GM21619 (cell line): Measurements from ENCODE around the gene ATP5F1E.
"Not testable (repeated sequence)": the region's sequence is repeated elsewhere in the genome, so short reads cannot be mapped to it uniquely, and the experiment has no call there.

Source experiments
- ATAC-seq: cut with Tn5 transposase; IDR thresholded peaks from one replicate; pipeline ENCODE4 v1.9.1; 2021; ENCODE audit not compliant: unreplicated experiment

ATP5F1E gene

GRCh38 chr20:59043698-59044097, 11.6 kb upstream of the ATP5F1E start:
- no peak for ATAC-seq

GRCh38 chr20:59042796-59043631, 10.9 kb upstream of the ATP5F1E start:
- ATAC-seq: peak; percentile 87

GRCh38 chr20:59042151-59042795, 10.1 kb upstream of the ATP5F1E start, which contains the start of gene PRELID3B:
Gene PRELID3B (minus strand): TSS chr20:59042786. CDS start chr20:59042730, 56 bp downstream.
- peak; percentile 35 for ATAC-seq

- not testable (repeated sequence) for ATAC-seq
These were observed 9.4 kb upstream of the ATP5F1E start for GRCh38 chr20:59041487-59041886.

- ATAC-seq: no peak
These were observed 8.5 kb upstream of the ATP5F1E start for GRCh38 chr20:59040667-59041066.

- ATAC-seq: no peak
These were observed 7.1 kb upstream of the ATP5F1E start for GRCh38 chr20:59039233-59039632.

GRCh38 chr20:59037386-59037785, 5.3 kb upstream of the ATP5F1E start:
- ATAC-seq: no peak

- ATAC-seq: no peak
These were observed 3.2 kb upstream of the ATP5F1E start for GRCh38 chr20:59035381-59035780.

GRCh38 chr20:59033616-59034165, 1.6 kb upstream of the ATP5F1E start:
- no peak for ATAC-seq

- ATAC-seq: no peak
These were observed 958 bp upstream of the ATP5F1E start for GRCh38 chr20:59033093-59033492.

GRCh38 chr20:59032713-59033059, 551 bp upstream of the ATP5F1E start:
- peak; percentile 25 for ATAC-seq

GRCh38 chr20:59031564-59032022, 542 bp downstream of the ATP5F1E start:
- no peak for ATAC-seq

GRCh38 chr20:59030911-59031563, 1.1 kb downstream of the ATP5F1E start:
- no peak for ATAC-seq

GRCh38 chr20:59028812-59029211, 3.3 kb downstream of the ATP5F1E start:
- no peak for ATAC-seq

GRCh38 chr20:59027741-59028320, 4.3 kb downstream of the ATP5F1E start:
- no peak for ATAC-seq

- ATAC-seq: no peak
These were observed 5.0 kb downstream of the ATP5F1E start for GRCh38 chr20:59026904-59027740.

GRCh38 chr20:59025511-59025910, 6.6 kb downstream of the ATP5F1E start:
- ATAC-seq: no peak

GRCh38 chr20:59025086-59025485, 7.0 kb downstream of the ATP5F1E start:
- no peak for ATAC-seq

- no peak for ATAC-seq
These were observed 8.0 kb downstream of the ATP5F1E start for GRCh38 chr20:59024111-59024530.

- ATAC-seq: no peak
These were observed 8.5 kb downstream of the ATP5F1E start for GRCh38 chr20:59023616-59024015.
